Epithelial cell of proximal tubule (primary cell): ENCODE results near the gene VSTM2L. TPM values are rescaled to one million over a fixed set of nuclear protein-coding genes. Genes with fewer than 3 reads are reported as not detected.

ENCODE experiments used
- DNase-seq: peaks from one replicate; pipeline ENCODE4 v3.0.0-alpha.2; 2011; ENCODE audit warnings: low read depth
- H3K4me3 ChIP-seq: 2 replicates; pipeline ENCODE4 v1.5.1; 2011; ENCODE audit warnings: low read depth, mild to moderate bottlenecking, low read length
- CTCF ChIP-seq: conservative IDR thresholded peaks from 2 replicates; pipeline ENCODE4 v1.5.1; 2012; ENCODE audit warnings: low read depth, mild to moderate bottlenecking, low read length
- total RNA-seq: library from RNA; depleted of rRNA; stranded (reverse); fragments of >200 nt; gene quantifications from 2 replicates; pipeline ENCODE4 v1.2.3, GENCODE V29; 2015

VSTM2L gene
- total RNA-seq, 1 donor from 2014 or later: 4.5 TPM

- no peak overlapping the region for H3K4me3 ChIP-seq
- DNase-seq: no peak
- TF ChIP-seq CTCF: no peak
These were observed 17.9 kb downstream of the VSTM2L start for GRCh38 chr20:37920679-37921322.

GRCh38 chr20:37921341-37921929, 18.5 kb downstream of the VSTM2L start:
- no peak overlapping the region for H3K4me3 ChIP-seq
- DNase-seq: no peak
- TF ChIP-seq CTCF: no peak

- no peak for TF ChIP-seq CTCF
- H3K4me3 ChIP-seq: no peak overlapping the region
- DNase-seq: no peak
These were observed 19.1 kb downstream of the VSTM2L start for GRCh38 chr20:37922016-37922415.

GRCh38 chr20:37925265-37926165, 22.6 kb downstream of the VSTM2L start:
- H3K4me3 ChIP-seq: no peak overlapping the region
- TF ChIP-seq CTCF: no peak
- DNase-seq: no peak

- no peak for TF ChIP-seq CTCF
- no peak for DNase-seq
- H3K4me3 ChIP-seq: no peak overlapping the region
These were observed 23.7 kb downstream of the VSTM2L start for GRCh38 chr20:37926612-37927011.

- no peak for DNase-seq
- H3K4me3 ChIP-seq: no peak overlapping the region
- TF ChIP-seq CTCF: no peak
These were observed 24.6 kb downstream of the VSTM2L start for GRCh38 chr20:37927410-37928095.
